WTC11 (cell line): ENCODE measurements around the gene PEX10.

Source experiments
- CTCF ChIP-seq: fragments of 200-600 bp; IDR thresholded peaks from 2 replicates; pipeline ENCODE4 v1.8.0; 2022; ENCODE audit warnings: antibody characterized with exemption
- ELF4 ChIP-seq: sonication (generic); formaldehyde crosslinking; IDR thresholded peaks from 2 replicates; pipeline ENCODE4 v1.8.1; 2022; ENCODE audit warnings: low read depth, mild to moderate bottlenecking, moderate library complexity, missing genetic modification reagents
- IRF2 ChIP-seq: sonication (generic); formaldehyde crosslinking; IDR thresholded peaks from 2 replicates; pipeline ENCODE4 v1.8.0; 2022; ENCODE audit warnings: low read depth, missing genetic modification reagents, borderline replicate concordance
- ZMAT4 ChIP-seq: fragments of 250-450 bp; sonication (Bioruptor Pico); IDR thresholded peaks from 2 replicates; pipeline ENCODE4 v1.9.0; 2021; ENCODE audit warnings: mild to moderate bottlenecking

- TF ChIP-seq CTCF (no peak), ZMAT4 (CRISPR knock-in tag) (no peak), IRF2 (CRISPR knock-in tag) (no peak), ELF4 (no peak)
Observed at GRCh38 chr1:2354511-2355372, 57.6 kb downstream of the PEX10 start.
